Measurements from ENCODE around the gene HNF1B. TPM values are rescaled to one million over a fixed set of nuclear protein-coding genes. Genes with fewer than 3 reads are reported as not detected.
A peak's percentile ranks its signal among the peaks of the same experiment; 100 is the strongest.

Gene HNF1B
- polyA plus RNA-seq, 1 experiment, result not detected

GRCh38 chr17:37747222-37747621 lies 2.4 kb upstream of the HNF1B start:
- peaks cover 57% of the 10 kb centered on the region for H3K27me3 ChIP-seq (ENCODE audit: control insufficient read depth, insufficient read depth, low read length)
- TF ChIP-seq, protein P1, sequence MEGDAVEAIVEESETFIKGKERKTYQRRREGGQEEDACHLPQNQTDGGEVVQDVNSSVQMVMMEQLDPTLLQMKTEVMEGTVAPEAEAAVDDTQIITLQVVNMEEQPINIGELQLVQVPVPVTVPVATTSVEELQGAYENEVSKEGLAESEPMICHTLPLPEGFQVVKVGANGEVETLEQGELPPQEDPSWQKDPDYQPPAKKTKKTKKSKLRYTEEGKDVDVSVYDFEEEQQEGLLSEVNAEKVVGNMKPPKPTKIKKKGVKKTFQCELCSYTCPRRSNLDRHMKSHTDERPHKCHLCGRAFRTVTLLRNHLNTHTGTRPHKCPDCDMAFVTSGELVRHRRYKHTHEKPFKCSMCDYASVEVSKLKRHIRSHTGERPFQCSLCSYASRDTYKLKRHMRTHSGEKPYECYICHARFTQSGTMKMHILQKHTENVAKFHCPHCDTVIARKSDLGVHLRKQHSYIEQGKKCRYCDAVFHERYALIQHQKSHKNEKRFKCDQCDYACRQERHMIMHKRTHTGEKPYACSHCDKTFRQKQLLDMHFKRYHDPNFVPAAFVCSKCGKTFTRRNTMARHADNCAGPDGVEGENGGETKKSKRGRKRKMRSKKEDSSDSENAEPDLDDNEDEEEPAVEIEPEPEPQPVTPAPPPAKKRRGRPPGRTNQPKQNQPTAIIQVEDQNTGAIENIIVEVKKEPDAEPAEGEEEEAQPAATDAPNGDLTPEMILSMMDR (IDR thresholded peaks at IDR 0.05; ENCODE audit: low read depth, low read length), result no peak
- no peak overlapping the region for H3K27ac ChIP-seq (ENCODE audit: low read depth, low read length)
- no peak overlapping the region for H3K4me3 ChIP-seq (ENCODE audit: low read depth, low read length)
- ChIA-PET CTCF (interaction anchor here (1.3 to 3.4 kb wide), 3 partner anchors 23 to 97 kb away, joined by 3 to 13 read pairs (median 6); no protein-coding TSS in a partner anchor), POLR2A (no interaction called here)
- no peak for DNase-seq (ENCODE audit: low read depth, low spot score)
- peaks cover 12% of the 10 kb centered on the region; the same call in 1 of the 2 replicates for H3K9me3 ChIP-seq (ENCODE audit: control insufficient read depth, insufficient read depth, low read length)

DNA sequence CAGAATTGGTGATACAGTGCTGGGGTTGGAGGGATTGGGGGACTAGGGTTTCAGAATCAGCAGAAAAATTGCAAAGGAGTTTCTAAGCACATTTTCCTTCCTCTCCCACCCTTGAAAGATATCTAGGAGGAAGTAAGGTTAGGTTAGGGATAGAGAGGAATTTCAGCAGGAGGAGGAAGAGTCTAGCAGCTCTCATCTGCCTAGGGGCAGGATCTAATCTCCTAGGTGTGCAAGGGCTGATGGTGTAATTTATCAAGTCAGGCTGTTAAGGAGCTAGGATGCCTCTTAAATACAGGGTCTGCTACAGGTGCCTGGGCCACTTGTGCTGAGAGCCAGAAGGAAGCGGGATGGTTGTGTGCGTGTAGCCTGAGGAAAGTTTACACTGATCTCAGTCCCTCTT lies 1.8 kb upstream of the HNF1B start:
- H3K9me3 ChIP-seq (ENCODE audit: control insufficient read depth, insufficient read depth, low read length), result peaks cover 15% of the 10 kb centered on the region; the same call in 1 of the 2 replicates
- CTCF ChIA-PET, result interaction anchor here (1.3 to 3.4 kb wide), 3 partner anchors 24 to 96 kb away, joined by 3 to 13 read pairs (median 6); no protein-coding TSS in a partner anchor
- POLR2A ChIA-PET, result no interaction called here
- no peak for DNase-seq (ENCODE audit: low read depth, low spot score)
- H3K27me3 ChIP-seq (ENCODE audit: control insufficient read depth, insufficient read depth, low read length), result peaks cover 62% of the 10 kb centered on the region
- TF ChIP-seq, protein P1 (IDR thresholded peaks at IDR 0.05; ENCODE audit: low read depth, low read length), result no peak
- H3K4me3 ChIP-seq (ENCODE audit: low read depth, low read length), result no peak overlapping the region
- H3K27ac ChIP-seq (ENCODE audit: low read depth, low read length), result no peak overlapping the region

GRCh38 chr17:37745801-37746426 lies 1.1 kb upstream of the HNF1B start:
- TF ChIP-seq, protein P1 (IDR thresholded peaks at IDR 0.05; ENCODE audit: low read depth, low read length), result no peak
- POLR2A ChIA-PET, result no interaction called here
- Histone ChIP-seq H3K4me3 (ENCODE audit: low read depth, low read length) (no peak overlapping the region), H3K9me3 (ENCODE audit: control insufficient read depth, insufficient read depth, low read length) (peaks cover 15% of the 10 kb centered on the region; the same call in 1 of the 2 replicates), H3K27me3 (ENCODE audit: control insufficient read depth, insufficient read depth, low read length) (peaks cover 66% of the 10 kb centered on the region), H3K27ac (ENCODE audit: low read depth, low read length) (no peak overlapping the region)
- CTCF ChIA-PET, result interaction anchor here (1.3 to 3.4 kb wide), 2 partner anchors 70 to 96 kb away, joined by 3 to 13 read pairs; no protein-coding TSS in a partner anchor
- no peak for DNase-seq (ENCODE audit: low read depth, low spot score)

- TF ChIP-seq, protein P1 (IDR thresholded peaks at IDR 0.05; ENCODE audit: low read depth, low read length), result no peak
- ChIA-PET CTCF (interaction anchor here (0.6 kb wide), 1 partner anchor 52 kb away, joined by 3 read pairs; no protein-coding TSS in a partner anchor), POLR2A (no interaction called here)
- peaks cover 79% of the 10 kb centered on the region for H3K27me3 ChIP-seq (ENCODE audit: control insufficient read depth, insufficient read depth, low read length)
- DNase-seq (ENCODE audit: low read depth, low spot score), result no peak
- no peak overlapping the region for H3K27ac ChIP-seq (ENCODE audit: low read depth, low read length)
- H3K9me3 ChIP-seq (ENCODE audit: control insufficient read depth, insufficient read depth, low read length), result peaks cover 15% of the 10 kb centered on the region; the same call in 1 of the 2 replicates
- H3K4me3 ChIP-seq (ENCODE audit: low read depth, low read length), result no peak overlapping the region
Measured at GRCh38 chr17:37744633-37744927, 279 bp downstream of the HNF1B start.

DNA sequence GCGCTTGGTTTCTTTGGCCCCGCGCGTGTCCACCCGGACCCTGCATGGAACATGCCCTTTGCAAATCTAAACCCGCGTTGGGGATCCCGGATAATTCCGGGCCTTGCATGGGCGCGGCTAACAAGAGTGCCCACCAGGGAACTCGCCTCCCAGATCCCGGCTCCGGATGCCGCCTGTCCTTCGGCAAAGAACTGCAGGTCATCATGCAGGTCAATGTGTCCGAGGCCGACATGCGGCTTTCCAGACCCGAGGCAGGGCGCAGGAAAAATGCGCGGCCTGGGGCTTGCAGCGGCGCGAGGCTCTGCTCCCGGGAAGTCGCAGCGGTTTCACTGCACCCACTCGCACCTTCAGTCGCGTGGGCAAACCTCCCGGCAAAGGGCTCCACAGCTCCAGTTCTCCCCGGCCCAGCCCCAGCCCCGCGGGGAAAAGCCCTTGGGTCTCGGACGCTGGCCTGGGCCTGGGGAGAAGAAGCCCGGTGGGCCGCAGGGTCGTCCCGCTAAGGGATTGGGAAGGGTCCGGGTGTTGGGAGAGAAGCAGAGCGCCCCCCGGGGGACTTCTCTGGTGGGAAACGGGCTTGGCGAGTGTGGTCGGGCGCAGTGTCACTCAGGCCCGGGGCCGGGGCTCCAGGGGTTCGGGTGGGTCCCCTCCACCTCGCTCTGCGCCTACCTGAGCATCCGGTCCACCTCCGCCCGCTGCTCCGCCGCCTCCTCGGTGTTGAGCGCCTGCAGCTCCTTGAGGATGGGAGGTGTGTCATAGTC lies 805 bp downstream of the HNF1B start:
- H3K27me3 ChIP-seq (ENCODE audit: control insufficient read depth, insufficient read depth, low read length), result peaks cover 84% of the 10 kb centered on the region
- POLR2A ChIA-PET, result no interaction called here
- no peak overlapping the region for H3K27ac ChIP-seq (ENCODE audit: low read depth, low read length)
- no peak overlapping the region for H3K4me3 ChIP-seq (ENCODE audit: low read depth, low read length)
- CTCF ChIA-PET, result interaction anchor here (0.6 kb wide), 1 partner anchor 52 kb away, joined by 3 read pairs; no protein-coding TSS in a partner anchor
- DNase-seq (ENCODE audit: low read depth, low spot score), result no peak
- H3K9me3 ChIP-seq (ENCODE audit: control insufficient read depth, insufficient read depth, low read length), result peaks cover 15% of the 10 kb centered on the region; the same call in 1 of the 2 replicates
- TF ChIP-seq, protein P1 (IDR thresholded peaks at IDR 0.05; ENCODE audit: low read depth, low read length), result 0 out of 2 replicates have a peak, but pooled peaks have one; percentile 2

All from AG04450 (cell line).